Lung (tissue), 12 donors: ENCODE results near the gene DGKQ. TPM values are rescaled to one million over a fixed set of nuclear protein-coding genes. Genes with fewer than 3 reads are reported as not detected.

Source experiments
- ATAC-seq: fragments of 200-7000 bp; cut with Tn5 transposase; one replicate; pipeline ENCODE4 v1.9.1; 2020; ENCODE audit warnings: moderate number of reproducible peaks; ENCODE audit not compliant: insufficient read depth, low FRiP score
- DNase-seq, 3 donors: peaks; one replicate each; pipeline ENCODE4 v3.0.0-alpha.2; 2013 to 2017
- H3K27ac ChIP-seq, 2 donors: one replicate each; pipeline ENCODE4 v1.5.1; 2013; ENCODE audit warnings: mild to moderate bottlenecking in 2 of 2, moderate library complexity in 2 of 2, control low read depth in 1 of 2, inconsistent platforms in 1 of 2, low read depth in 1 of 2, low read length in 1 of 2
- H3K27me3 ChIP-seq, 3 donors: one replicate each; pipeline ENCODE4 v1.5.1; 2013; ENCODE audit warnings: low read length in 2 of 3; ENCODE audit not compliant: control insufficient read depth in 3 of 3, insufficient read depth in 3 of 3
- H3K36me3 ChIP-seq, 4 donors: one replicate each; pipeline ENCODE4 v1.5.1; 2013; ENCODE audit warnings: low read length in 4 of 4, mild to moderate bottlenecking in 1 of 4, moderate library complexity in 1 of 4; ENCODE audit not compliant: control insufficient read depth in 4 of 4, insufficient read depth in 4 of 4
- H3K4me1 ChIP-seq, 5 donors: one replicate each; pipeline ENCODE4 v1.5.1; 2013; ENCODE audit warnings: low read length in 5 of 5, mild to moderate bottlenecking in 2 of 5, moderate library complexity in 1 of 5; ENCODE audit not compliant: control insufficient read depth in 5 of 5, insufficient read depth in 5 of 5
- H3K4me3 ChIP-seq: one replicate; pipeline ENCODE4 v1.5.1; 2013; ENCODE audit warnings: mild to moderate bottlenecking, control low read depth, moderate library complexity
- H3K9ac ChIP-seq, 2 donors: one replicate each; pipeline ENCODE4 v1.5.1; 2013; ENCODE audit warnings: low read length in 2 of 2, control low read depth in 1 of 2; ENCODE audit not compliant: insufficient read depth in 1 of 2
- H3K9me3 ChIP-seq, 4 donors: one replicate each; pipeline ENCODE4 v1.5.1; 2013; ENCODE audit warnings: low read length in 3 of 4, mild to moderate bottlenecking in 1 of 4, moderate library complexity in 1 of 4; ENCODE audit not compliant: control insufficient read depth in 4 of 4, insufficient read depth in 3 of 4
- CTCF ChIP-seq: IDR thresholded peaks from 2 replicates; pipeline ENCODE4 v1.5.1; 2012; ENCODE audit warnings: mild to moderate bottlenecking; ENCODE audit errors: control extremely low read depth, extremely low read depth
- WGBS, 2 donors: extraction: QIAGEN DNeasy Blood & Tissue Kit; methylation state at CpG; one replicate each; pipeline ENCODE4 v1.1.7; 2013; 5-methylcytosine and 5-hydroxymethylcytosine counted together
- polyA plus RNA-seq, 2 donors: library from polyadenylated mRNA; stranded (reverse); fragments of 200-250 nt; gene quantifications; one replicate each; pipeline ENCODE4 v1.2.1, GENCODE V29; 2013
- total RNA-seq, 2 donors: library from RNA; depleted of rRNA in 1 of 2; stranded (reverse); fragments of >200 nt in 1 of 2; gene quantifications; one replicate each; pipeline ENCODE4 v1.2.1, GENCODE V29; 2014 to 2021
- donor health status: control.
- donor health status: control.
- donor health status: Bipolar disorder and iron deficiency.
- donor health status: healthy.
- donor health status: DM: yes; HTN: yes; CAD: no.

Gene DGKQ
- total and polyA plus RNA-seq, 4 donors, result 5.9 to 19.1 (median 8.4) TPM

GRCh38 chr4:950136-951020 lies 23.0 kb downstream of the DGKQ start:
- Histone ChIP-seq H3K9me3 (no peaks in the 10 kb centered on the region), H3K27me3 (no peaks in the 10 kb centered on the region), H3K4me1 (peaks cover 0 to 9% (median 0%) of the 10 kb centered on the region in 5 donors), H3K36me3 (peaks cover 0 to 21% (median 4%) of the 10 kb centered on the region in 4 donors), H3K27ac (no peak overlapping the region), H3K4me3 (no peak overlapping the region), H3K9ac (no peak overlapping the region)
- DNase-seq, result no peak
- ATAC-seq, result no peak
- TF ChIP-seq CTCF, result no peak
- 91 to 94% methylated on average over 30 of the region's 30 CpGs for WGBS, 2 donors

DNA sequence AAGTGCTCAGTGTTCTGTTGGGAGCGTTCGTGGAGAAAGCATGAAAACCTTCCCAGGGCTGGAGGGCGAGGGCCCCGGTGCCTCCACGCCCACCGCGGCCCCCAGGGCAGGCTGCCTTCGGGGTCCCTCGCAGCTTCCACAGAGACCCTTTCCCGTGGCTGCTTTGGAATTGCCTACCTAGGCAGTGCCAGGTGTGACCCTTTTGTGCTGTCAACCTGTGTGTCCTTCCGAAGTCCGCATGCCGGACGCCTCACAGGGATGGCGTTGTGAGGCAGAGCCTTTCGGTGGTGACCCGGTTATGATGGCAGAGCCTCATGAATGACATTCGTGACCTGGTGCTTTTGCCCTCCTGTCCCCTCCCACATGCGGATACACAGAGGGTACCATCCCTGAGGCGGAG lies 23.7 kb downstream of the DGKQ start:
- Histone ChIP-seq H3K9ac (no peak overlapping the region), H3K36me3 (peaks cover 0 to 18% (median 3%) of the 10 kb centered on the region in 4 donors), H3K27me3 (no peaks in the 10 kb centered on the region), H3K27ac (no peak overlapping the region), H3K4me3 (no peak overlapping the region), H3K9me3 (no peaks in the 10 kb centered on the region), H3K4me1 (peaks cover 0 to 9% (median 3%) of the 10 kb centered on the region in 5 donors)
- WGBS, 2 donors, result 95 to 96% methylated on average over 20 of the region's 20 CpGs
- no peak for TF ChIP-seq CTCF
- no peak for ATAC-seq
- no peak for DNase-seq

DNA sequence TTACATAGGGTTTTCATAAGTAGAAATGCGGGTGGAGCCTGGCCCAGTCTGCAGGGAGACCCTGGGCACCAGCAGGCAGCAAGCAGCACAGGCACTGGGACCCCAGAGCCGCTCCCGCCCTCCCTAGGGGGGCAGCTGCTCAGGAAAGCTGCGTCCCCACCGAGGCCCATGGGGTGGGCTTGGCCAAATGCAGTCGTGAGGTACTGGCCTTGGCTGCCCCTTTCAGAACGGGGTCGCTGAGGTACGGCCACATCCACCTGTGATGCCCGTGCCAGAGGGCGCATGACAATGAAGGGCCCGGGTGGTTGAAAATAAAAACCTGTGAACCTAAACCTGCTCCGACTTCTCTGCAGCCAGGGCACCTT lies 24.5 kb downstream of the DGKQ start:
- Histone ChIP-seq H3K27ac (no peak overlapping the region), H3K9me3 (no peaks in the 10 kb centered on the region), H3K9ac (no peak overlapping the region), H3K36me3 (peaks cover 0 to 18% (median 0%) of the 10 kb centered on the region in 4 donors), H3K4me3 (no peak overlapping the region), H3K27me3 (no peaks in the 10 kb centered on the region), H3K4me1 (peaks cover 0 to 9% (median 3%) of the 10 kb centered on the region in 5 donors)
- TF ChIP-seq CTCF, result no peak
- no peak for ATAC-seq
- no peak for DNase-seq
- WGBS, 2 donors, result 90 to 95% methylated on average over 13 of the region's 13 CpGs
